Omental fat pad (tissue), 4 donors: ENCODE results near the gene PCNA. TPM values are rescaled to one million over a fixed set of nuclear protein-coding genes. Genes with fewer than 3 reads are reported as not detected.

ENCODE experiments used
- ATAC-seq: fragments of 150-250 bp; one replicate; pipeline ENCODE4 v1.9.1; 2016; ENCODE audit warnings: mild to moderate bottlenecking, moderate library complexity; ENCODE audit not compliant: low FRiP score
- DNase-seq: peaks from one replicate; pipeline ENCODE4 v3.0.0-alpha.2; 2019; ENCODE audit warnings: low spot score
- total RNA-seq, 4 donors: library from RNA; depleted of rRNA; stranded (reverse); fragments of >200 nt; gene quantifications; one replicate each; pipeline ENCODE4 v1.1.0, GENCODE V29; 2016
- TF ChIP-seq, protein P1 (sequence below), 3 donors: fragments of 450-650 bp; IDR thresholded peaks; one replicate each; pipeline ENCODE4 v1.5.1; 2016 to 2017; ENCODE audit warnings: antibody characterized with exemption in 3 of 3, mild to moderate bottlenecking in 3 of 3, moderate library complexity in 2 of 3

Gene PCNA
- total RNA-seq, 4 donors from 2014 or later = 26.4 to 38.6 (median 30.9) TPM

DNA sequence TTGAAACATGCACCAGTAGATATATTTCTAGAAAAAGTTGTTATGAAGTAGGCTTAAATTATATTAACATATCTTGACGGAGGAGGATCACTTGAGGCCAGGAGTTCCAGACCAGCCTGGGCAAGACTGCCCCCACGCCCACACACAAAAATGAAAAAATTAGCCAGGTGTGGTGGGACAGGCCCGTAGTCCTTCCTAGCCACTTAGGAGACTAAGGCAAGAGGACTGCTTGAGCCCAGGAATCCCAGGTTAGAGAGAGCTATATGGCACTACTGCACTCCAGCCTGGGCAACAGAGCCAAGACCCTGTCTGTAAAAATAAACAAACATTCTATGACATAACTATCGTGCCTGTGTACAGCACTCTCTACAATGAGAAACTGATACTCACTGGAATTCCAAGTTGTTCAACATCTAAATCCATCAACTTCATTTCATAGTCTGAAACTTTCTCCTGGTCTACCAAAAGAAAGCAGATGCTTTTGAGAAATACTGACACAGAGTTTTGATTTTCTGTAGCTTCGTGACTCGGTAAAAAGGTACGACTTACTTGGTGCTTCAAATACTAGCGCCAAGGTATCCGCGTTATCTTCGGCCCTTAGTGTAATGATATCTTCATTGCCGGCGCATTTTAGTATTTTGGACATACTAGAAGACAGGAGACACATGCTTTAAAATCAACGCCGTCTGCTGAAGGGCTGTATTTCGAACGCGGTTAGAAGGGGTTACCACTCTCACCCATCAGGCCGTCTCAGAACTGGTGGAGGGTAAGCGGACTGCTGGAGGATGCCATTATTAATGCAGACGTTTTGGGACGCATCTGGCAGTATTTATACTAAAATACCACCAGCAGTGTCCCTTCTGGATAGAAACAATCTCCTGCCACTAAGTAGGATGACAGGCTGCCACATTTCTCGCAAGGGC is 1.3 kb downstream of the PCNA start:
- ATAC-seq (no peak), DNase-seq (no peak)
- TF ChIP-seq, protein P1, sequence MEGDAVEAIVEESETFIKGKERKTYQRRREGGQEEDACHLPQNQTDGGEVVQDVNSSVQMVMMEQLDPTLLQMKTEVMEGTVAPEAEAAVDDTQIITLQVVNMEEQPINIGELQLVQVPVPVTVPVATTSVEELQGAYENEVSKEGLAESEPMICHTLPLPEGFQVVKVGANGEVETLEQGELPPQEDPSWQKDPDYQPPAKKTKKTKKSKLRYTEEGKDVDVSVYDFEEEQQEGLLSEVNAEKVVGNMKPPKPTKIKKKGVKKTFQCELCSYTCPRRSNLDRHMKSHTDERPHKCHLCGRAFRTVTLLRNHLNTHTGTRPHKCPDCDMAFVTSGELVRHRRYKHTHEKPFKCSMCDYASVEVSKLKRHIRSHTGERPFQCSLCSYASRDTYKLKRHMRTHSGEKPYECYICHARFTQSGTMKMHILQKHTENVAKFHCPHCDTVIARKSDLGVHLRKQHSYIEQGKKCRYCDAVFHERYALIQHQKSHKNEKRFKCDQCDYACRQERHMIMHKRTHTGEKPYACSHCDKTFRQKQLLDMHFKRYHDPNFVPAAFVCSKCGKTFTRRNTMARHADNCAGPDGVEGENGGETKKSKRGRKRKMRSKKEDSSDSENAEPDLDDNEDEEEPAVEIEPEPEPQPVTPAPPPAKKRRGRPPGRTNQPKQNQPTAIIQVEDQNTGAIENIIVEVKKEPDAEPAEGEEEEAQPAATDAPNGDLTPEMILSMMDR (IDR thresholded peaks at IDR 0.05) = no peak

DNA sequence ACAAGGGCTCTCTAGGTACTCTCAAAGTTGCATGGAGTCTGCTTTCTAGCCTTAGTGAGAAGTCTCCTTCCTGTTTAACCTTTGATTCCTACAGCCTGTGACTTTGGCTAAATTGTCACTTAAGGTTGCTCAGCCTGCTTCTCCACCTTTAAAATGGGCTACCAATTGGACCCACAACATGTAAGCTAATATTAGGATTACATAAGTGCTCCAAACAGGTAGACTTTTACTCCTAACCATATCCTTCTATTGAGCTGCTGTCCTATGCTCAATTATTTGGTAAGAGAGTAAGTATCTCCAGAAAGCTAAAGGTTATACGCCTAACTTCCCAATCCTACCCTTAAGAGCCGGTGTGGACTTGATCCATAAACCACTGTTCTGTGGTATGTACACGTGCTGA is 2.9 kb downstream of the PCNA start:
- TF ChIP-seq, protein P1 (IDR thresholded peaks at IDR 0.05) = no peak
- DNase-seq (no peak), ATAC-seq (no peak)

DNA sequence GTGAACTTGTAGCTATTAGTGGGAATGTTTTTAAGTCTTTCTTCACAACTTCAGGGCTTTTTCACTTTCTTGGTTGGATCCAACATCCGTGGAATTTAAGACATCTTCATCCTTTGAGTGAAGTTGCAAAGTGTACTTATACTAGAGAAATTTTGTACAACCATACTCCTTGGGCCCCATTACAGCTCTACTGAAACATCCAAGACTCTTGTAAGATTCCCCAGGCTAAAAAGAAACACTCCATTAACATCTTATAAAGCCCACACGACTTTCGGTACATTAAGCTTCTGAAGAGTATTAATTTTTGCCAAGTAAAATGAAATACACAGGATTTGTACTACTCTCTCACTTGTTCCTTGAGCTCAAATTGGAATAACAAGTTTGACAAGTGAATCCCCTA is 5.4 kb downstream of the PCNA start:
- TF ChIP-seq, protein P1 (IDR thresholded peaks at IDR 0.05) = no peak
- ATAC-seq (no peak), DNase-seq (no peak)

DNA sequence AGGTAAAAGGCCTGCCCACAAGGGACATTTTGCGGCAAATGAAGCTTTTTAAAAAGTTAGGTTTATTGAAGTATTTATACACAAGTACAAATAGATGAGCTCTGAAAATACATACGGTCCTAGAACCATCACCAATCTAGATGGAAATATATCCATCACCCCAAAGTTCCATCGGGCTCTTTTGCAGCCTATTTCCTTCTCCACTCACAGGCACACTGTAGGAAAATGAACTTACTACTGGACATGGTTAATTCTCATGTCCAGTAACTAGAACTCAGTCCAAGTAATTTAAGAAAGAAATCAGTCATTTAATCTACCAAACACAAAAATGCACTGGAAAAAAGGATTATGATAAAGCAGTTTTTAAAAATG is 6.2 kb downstream of the PCNA start:
- DNase-seq = no peak
- TF ChIP-seq, protein P1 (IDR thresholded peaks at IDR 0.05) = no peak
- ATAC-seq = no peak

DNA sequence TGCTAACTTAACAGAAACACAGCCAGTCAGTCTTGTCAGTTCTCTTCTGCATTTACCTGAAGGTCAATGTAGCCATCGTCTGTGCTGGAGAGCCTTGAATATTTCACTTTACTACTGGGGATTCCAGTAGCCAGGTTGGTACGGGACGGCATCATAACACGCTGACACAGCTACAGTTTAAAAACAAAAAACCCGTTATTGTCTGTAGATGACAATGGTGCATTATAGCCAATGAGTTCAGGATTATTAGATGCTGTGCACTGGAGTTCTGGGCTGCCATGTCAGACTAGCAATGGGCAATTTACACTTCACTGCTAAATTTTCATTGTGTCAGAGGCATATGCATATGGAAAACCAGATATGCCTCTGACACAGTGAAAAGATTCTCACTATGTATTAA is 10.5 kb downstream of the PCNA start:
- DNase-seq (no peak), ATAC-seq (no peak)
- TF ChIP-seq, protein P1 (IDR thresholded peaks at IDR 0.05) = no peak

DNA sequence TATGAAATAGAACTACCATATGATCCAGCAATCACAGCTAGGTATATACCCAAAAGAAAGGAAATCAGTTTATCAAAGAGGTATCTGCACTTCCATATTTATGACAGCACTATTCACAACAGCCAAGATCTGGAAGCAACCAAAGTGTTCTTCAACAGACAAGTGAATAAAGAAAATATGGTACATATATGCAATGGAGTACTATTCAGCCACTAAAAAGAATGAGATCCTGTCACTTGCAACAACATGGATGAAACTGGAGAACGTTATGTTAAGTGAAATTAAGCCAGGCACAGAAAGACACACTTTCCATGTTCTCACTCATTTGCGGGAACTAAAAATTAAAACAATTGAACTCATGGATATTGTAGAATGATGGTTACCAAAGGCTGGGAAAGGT is 15.3 kb downstream of the PCNA start:
- no peak for DNase-seq
- ATAC-seq = no peak
- TF ChIP-seq, protein P1 (IDR thresholded peaks at IDR 0.05) = no peak
